Stomach (tissue), 9 donors: ENCODE results near the gene ORMDL3. TPM values are rescaled to one million over a fixed set of nuclear protein-coding genes. Genes with fewer than 3 reads are reported as not detected.

Source experiments
- DNase-seq, 2 donors: peaks; one replicate each; pipeline versions ENCODE4 v3.0.0 to v3.0.0-alpha.2; 2013 to 2019
- H3K27ac ChIP-seq, 5 donors: fragments of 200-600 bp in 4 of 5; sonication (generic) in 4 of 5; one replicate each; pipeline ENCODE4 v1.5.1; 2013 to 2019; ENCODE audit warnings: mild to moderate bottlenecking in 1 of 5, moderate library complexity in 1 of 5
- H3K27me3 ChIP-seq, 3 donors: fragments of 200-600 bp; sonication (generic); one replicate each; pipeline ENCODE4 v1.5.1; 2017 to 2019; ENCODE audit warnings: mixed run types in 1 of 3
- H3K36me3 ChIP-seq, 4 donors: fragments of 200-600 bp; sonication (generic); 1 replicate in 3 of 4; 2 replicates in 1 of 4; pipeline ENCODE4 v1.5.1; 2016 to 2019
- H3K4me1 ChIP-seq, 4 donors: fragments of 200-600 bp; sonication (generic); one replicate each; pipeline ENCODE4 v1.5.1; 2016 to 2019
- H3K4me3 ChIP-seq, 4 donors: fragments of 200-600 bp; sonication (generic) in 3 of 4; one replicate each; pipeline ENCODE4 v1.5.1; 2016 to 2019; ENCODE audit warnings: mild to moderate bottlenecking in 1 of 4
- H3K9me3 ChIP-seq, 4 donors: fragments of 200-600 bp; sonication (generic); one replicate each; pipeline ENCODE4 v1.5.1; 2016 to 2019
- EP300 ChIP-seq: sonication (generic); formaldehyde crosslinking; IDR thresholded peaks from one replicate; pipeline ENCODE4 v1.6.1; 2017; ENCODE audit warnings: antibody characterized with exemption
- POLR2A ChIP-seq, 4 donors: fragments of 450-650 bp; IDR thresholded peaks; one replicate each; pipeline ENCODE4 v1.6.1; 2016; ENCODE audit warnings: antibody characterized with exemption in 4 of 4, control low read depth in 2 of 4, mild to moderate bottlenecking in 1 of 4, moderate library complexity in 1 of 4
- POLR2AphosphoS5 ChIP-seq, 3 donors: sonication (generic); formaldehyde crosslinking; IDR thresholded peaks; one replicate each; pipeline ENCODE4 v1.6.1; 2016; ENCODE audit warnings: antibody characterized with exemption in 3 of 3
- WGBS, 5 donors: extraction: QIAGEN DNeasy Blood & Tissue Kit in 3 of 5; methylation state at CpG; one replicate each; pipeline versions ENCODE4 v1.1.5 to v1.1.7; 2013 to 2018; 5-methylcytosine and 5-hydroxymethylcytosine counted together
- intact Hi-C: fragments of 100-400 bp; cut with DNase I; formaldehyde crosslinking; loops from one replicate; pipeline ENCODE4 v1.15.1; 2023; ENCODE audit warnings: low total_unique reads
- polyA plus RNA-seq, 3 donors: library from polyadenylated mRNA; stranded (reverse); fragments of 200-250 nt; gene quantifications; one replicate each; pipeline ENCODE4 v1.2.3, GENCODE V29; 2013
- total RNA-seq, 5 donors: library from RNA; depleted of rRNA; stranded (reverse); fragments of >200 nt; gene quantifications; one replicate each; pipeline versions ENCODE4 v1.1.0 to v1.2.3, GENCODE V29; 2014 to 2016
- TF ChIP-seq, protein P1 (sequence below), 7 experiments: fragments of 450-650 bp in 4 of 7; fragments of 200-600 bp in 3 of 7; sonication (generic) in 3 of 7; IDR thresholded peaks; one replicate each; pipeline ENCODE4 v1.5.1; 2016 to 2019; ENCODE audit warnings: antibody characterized with exemption in 7 of 7, control low read depth in 2 of 7, mild to moderate bottlenecking in 1 of 7
- donor health status: healthy with polysubstance abuse.
- donor health status: Bipolar disorder and iron deficiency.
- donor health status: healthy.

ORMDL3 gene
- total and polyA plus RNA-seq, 8 donors, result 16.5 to 117 (median 50.2) TPM

DNA sequence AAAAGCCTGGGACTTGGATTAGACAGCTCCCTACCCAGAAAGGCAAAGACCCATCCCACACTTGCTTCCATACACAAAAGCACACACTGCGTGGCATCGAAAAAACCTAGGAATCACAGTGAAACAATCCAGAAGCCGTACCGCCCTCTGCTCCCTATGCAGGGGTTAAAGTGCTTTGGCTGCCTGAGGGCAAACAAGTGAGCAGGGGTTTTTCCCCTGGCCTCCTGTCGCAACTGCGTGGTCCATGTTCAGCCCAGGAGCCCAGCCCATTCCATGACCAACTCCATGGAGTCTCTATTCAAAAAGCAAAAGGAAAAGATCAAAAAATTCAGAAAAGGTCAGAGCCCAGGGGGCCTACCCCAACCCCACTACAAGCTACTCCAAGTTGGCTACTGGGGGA, 5.4 kb downstream of the ORMDL3 start:
- Histone ChIP-seq H3K4me3 (no peak overlapping the region), H3K4me1 (peaks cover 24 to 51% (median 36%) of the 10 kb centered on the region in 4 donors), H3K27ac (peak overlapping the region in 1 of 5 donors; percentile 17), H3K36me3 (peaks cover 33 to 63% (median 54%) of the 10 kb centered on the region in 4 donors), H3K27me3 (no peaks in the 10 kb centered on the region), H3K9me3 (no peaks in the 10 kb centered on the region)
- TF ChIP-seq, protein P1, sequence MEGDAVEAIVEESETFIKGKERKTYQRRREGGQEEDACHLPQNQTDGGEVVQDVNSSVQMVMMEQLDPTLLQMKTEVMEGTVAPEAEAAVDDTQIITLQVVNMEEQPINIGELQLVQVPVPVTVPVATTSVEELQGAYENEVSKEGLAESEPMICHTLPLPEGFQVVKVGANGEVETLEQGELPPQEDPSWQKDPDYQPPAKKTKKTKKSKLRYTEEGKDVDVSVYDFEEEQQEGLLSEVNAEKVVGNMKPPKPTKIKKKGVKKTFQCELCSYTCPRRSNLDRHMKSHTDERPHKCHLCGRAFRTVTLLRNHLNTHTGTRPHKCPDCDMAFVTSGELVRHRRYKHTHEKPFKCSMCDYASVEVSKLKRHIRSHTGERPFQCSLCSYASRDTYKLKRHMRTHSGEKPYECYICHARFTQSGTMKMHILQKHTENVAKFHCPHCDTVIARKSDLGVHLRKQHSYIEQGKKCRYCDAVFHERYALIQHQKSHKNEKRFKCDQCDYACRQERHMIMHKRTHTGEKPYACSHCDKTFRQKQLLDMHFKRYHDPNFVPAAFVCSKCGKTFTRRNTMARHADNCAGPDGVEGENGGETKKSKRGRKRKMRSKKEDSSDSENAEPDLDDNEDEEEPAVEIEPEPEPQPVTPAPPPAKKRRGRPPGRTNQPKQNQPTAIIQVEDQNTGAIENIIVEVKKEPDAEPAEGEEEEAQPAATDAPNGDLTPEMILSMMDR (IDR thresholded peaks at IDR 0.05), result no peak
- TF ChIP-seq POLR2AphosphoS5 (IDR thresholded peaks at IDR 0.05) (no peak), POLR2A (IDR thresholded peaks at IDR 0.05) (no peak), EP300 (no peak)
- no peak for DNase-seq
- intact Hi-C loops, result no loop called here
- WGBS, 5 donors, result 82 to 86% (median 83%) methylated on average over 6 of the region's 6 CpGs

DNA sequence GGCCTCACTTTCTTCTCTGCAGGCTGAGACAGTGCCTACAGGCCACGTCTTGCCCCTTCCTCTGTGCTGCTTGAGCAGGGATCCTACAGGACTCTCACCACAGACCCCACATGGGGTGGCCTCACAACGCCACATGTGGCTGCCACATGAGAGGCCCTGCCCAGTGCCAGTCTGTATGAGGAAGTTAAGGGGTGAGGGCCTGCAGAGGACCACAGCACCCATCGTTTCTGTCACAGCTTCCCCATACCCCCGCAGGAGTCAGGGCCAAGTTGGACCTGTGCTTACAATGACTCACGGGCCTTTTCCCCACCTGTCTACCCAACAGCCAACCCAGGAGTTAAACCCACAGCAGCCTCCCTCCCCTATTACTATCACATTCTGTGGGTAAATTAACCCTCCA, 6.1 kb downstream of the ORMDL3 start:
- 55 to 80% (median 63%) methylated on average over 5 of the region's 5 CpGs for WGBS, 5 donors
- peak overlapping the region in 1 of 5 donors; percentile 43 for H3K27ac ChIP-seq
- peaks cover 19 to 44% (median 29%) of the 10 kb centered on the region in 4 donors for H3K4me1 ChIP-seq
- no peaks in the 10 kb centered on the region for H3K9me3 ChIP-seq
- DNase-seq, result peak in 1 of 2 donors; percentile 36
- H3K36me3 ChIP-seq, result peaks cover 33 to 63% (median 57%) of the 10 kb centered on the region in 4 donors
- no peaks in the 10 kb centered on the region for H3K27me3 ChIP-seq
- intact Hi-C loops, result no loop called here
- H3K4me3 ChIP-seq, result no peak overlapping the region
- TF ChIP-seq POLR2A (IDR thresholded peaks at IDR 0.05), result no peak
- TF ChIP-seq POLR2AphosphoS5 (IDR thresholded peaks at IDR 0.05), result no peak
- TF ChIP-seq, protein P1 (IDR thresholded peaks at IDR 0.05), result no peak
- no peak for TF ChIP-seq EP300

GRCh38 chr17:39920218-39921210, 6.9 kb downstream of the ORMDL3 start:
- peaks cover 33 to 63% (median 57%) of the 10 kb centered on the region in 4 donors for H3K36me3 ChIP-seq
- DNase-seq, result peak in 1 of 2 donors; percentile 63
- H3K9me3 ChIP-seq, result no peaks in the 10 kb centered on the region
- WGBS, 5 donors, result 55 to 70% (median 67%) methylated on average over 16 to 19 of the region's 19 CpGs
- intact Hi-C loops, result no loop called here
- peak overlapping the region in 1 of 5 donors; percentile 43 for H3K27ac ChIP-seq
- no peak for TF ChIP-seq POLR2AphosphoS5 (IDR thresholded peaks at IDR 0.05)
- no peak for TF ChIP-seq POLR2A (IDR thresholded peaks at IDR 0.05)
- TF ChIP-seq, protein P1 (IDR thresholded peaks at IDR 0.05), result no peak
- no peak for TF ChIP-seq EP300
- H3K27me3 ChIP-seq, result no peaks in the 10 kb centered on the region
- peaks cover 13 to 36% (median 21%) of the 10 kb centered on the region in 4 donors for H3K4me1 ChIP-seq
- no peak overlapping the region for H3K4me3 ChIP-seq

DNA sequence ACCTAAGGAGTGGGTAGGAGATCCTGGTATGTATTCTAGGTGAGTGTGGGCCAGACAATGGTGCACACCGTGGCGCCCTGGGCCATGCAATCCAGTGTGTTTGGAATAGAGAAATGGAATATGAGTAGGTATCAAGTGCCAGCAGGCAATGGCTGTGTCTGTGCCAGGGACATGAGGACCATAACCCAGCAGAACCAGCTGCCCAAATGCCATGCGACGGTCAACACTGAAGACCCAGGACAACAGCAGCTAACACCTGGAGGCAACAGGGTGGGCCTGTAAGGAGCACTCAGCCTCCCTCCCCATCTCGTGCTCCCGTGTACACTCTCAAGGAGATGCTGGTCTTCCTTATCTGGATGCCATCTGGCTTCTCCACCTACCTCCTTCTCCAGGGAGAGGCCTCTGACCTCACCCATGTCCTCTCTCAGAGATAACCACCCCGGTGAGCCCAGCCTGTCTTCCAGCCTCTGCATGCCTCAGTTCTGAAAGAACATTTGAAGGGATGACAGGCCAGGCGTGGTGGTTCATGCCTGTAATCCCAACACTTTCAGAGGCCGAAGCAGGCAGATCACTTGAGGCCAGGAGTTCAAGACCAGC, 8.2 kb downstream of the ORMDL3 start:
- TF ChIP-seq EP300, result no peak
- TF ChIP-seq, protein P1 (IDR thresholded peaks at IDR 0.05), result no peak
- TF ChIP-seq POLR2AphosphoS5 (IDR thresholded peaks at IDR 0.05), result no peak
- no peak for TF ChIP-seq POLR2A (IDR thresholded peaks at IDR 0.05)
- Histone ChIP-seq H3K4me3 (no peak overlapping the region), H3K36me3 (peaks cover 33 to 62% (median 58%) of the 10 kb centered on the region in 4 donors), H3K27ac (peak overlapping the region in 2 of 5 donors; percentile 76 to 83), H3K9me3 (no peaks in the 10 kb centered on the region), H3K27me3 (no peaks in the 10 kb centered on the region), H3K4me1 (peaks cover 2 to 23% (median 8%) of the 10 kb centered on the region in 4 donors)
- intact Hi-C loops, result no loop called here
- no peak for DNase-seq
- WGBS, 5 donors, result 93 to 96% (median 95%) methylated on average over 8 to 9 of the region's 9 CpGs
